Measurements from ENCODE around the gene VPS41.

DNA sequence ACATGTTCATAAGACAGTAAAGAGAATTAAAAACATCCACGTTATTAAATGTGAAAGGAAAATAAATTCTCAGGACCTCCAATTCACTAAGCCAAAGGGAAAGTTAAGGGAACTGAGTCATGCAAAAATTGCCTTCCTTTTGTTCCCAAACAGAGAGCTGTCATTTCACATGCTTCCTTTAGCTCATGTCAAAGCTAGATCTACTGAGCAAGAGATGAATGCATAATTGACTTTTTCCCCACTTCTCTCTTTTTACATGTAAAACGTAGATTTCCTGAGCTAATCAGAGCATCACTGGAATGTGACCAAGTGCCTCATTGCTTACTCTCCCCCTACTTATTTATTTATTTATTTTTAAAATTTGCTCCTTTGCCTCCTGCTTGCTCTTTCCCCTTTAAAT lies 148.8 kb downstream of the VPS41 start:
- TF ChIP-seq, protein P1, sequence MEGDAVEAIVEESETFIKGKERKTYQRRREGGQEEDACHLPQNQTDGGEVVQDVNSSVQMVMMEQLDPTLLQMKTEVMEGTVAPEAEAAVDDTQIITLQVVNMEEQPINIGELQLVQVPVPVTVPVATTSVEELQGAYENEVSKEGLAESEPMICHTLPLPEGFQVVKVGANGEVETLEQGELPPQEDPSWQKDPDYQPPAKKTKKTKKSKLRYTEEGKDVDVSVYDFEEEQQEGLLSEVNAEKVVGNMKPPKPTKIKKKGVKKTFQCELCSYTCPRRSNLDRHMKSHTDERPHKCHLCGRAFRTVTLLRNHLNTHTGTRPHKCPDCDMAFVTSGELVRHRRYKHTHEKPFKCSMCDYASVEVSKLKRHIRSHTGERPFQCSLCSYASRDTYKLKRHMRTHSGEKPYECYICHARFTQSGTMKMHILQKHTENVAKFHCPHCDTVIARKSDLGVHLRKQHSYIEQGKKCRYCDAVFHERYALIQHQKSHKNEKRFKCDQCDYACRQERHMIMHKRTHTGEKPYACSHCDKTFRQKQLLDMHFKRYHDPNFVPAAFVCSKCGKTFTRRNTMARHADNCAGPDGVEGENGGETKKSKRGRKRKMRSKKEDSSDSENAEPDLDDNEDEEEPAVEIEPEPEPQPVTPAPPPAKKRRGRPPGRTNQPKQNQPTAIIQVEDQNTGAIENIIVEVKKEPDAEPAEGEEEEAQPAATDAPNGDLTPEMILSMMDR (IDR thresholded peaks at IDR 0.05) = no peak
- no peak for TF ChIP-seq POLR2A (IDR thresholded peaks at IDR 0.05)

Data from sigmoid colon (tissue), 3 donors.